ENCODE results near the gene INPP5F.

- TF ChIP-seq CTCF (IDR thresholded peaks at IDR 0.05): no peak
- TF ChIP-seq POLR2AphosphoS5 (IDR thresholded peaks at IDR 0.05): no peak
Measured at GRCh38 chr10:119705434-119705831, 20.4 kb upstream of the INPP5F start.

Measured in upper lobe of left lung (tissue), 4 donors.